Measurements from ENCODE around the gene HSPB3. TPM values are rescaled to one million over a fixed set of nuclear protein-coding genes. Genes with fewer than 3 reads are reported as not detected.
"Not testable (repeated sequence)": the region's sequence is repeated elsewhere in the genome, so short reads cannot be mapped to it uniquely, and the experiment has no call there.

Gene HSPB3
- total and polyA plus RNA-seq, 2 donors (not counting 1 experiment from before 2014, with no cell fraction given): 18.6 to 21.1 TPM

DNA sequence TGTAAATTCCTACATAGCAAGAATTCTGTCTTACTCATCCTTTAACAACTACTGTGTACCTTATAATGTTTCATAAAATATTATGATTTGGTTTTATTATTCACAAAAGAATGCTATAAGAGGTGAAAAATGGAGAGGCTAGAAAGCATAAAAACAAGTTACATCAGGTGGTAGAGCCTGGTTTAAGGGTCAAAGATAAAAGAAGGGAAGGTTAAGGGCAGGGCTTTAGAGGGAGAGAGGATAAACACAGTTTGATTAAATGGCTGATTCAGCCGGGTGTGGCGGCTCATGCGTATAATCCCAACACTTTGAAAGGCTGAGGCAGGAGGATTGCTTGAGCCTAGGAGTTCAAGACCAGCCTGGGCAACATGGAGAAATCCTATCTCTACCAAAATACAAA, 40.4 kb upstream of the HSPB3 start:
- Histone ChIP-seq H3K9me3 (ENCODE audit: control insufficient read depth, insufficient read depth, low read depth, low read length) (no peaks in the 10 kb centered on the region), H2AFZ (ENCODE audit: low read length) (no peak overlapping the region), H3K4me3 (replicated peaks in 1 of 4; ENCODE audit: control extremely low read depth in 1 of 4, insufficient read depth in 1 of 4, low read depth in 3 of 4, low read length in 4 of 4) (no peak overlapping the region), H3K27me3 (ENCODE audit: control insufficient read depth, insufficient read depth, low read length) (no peaks in the 10 kb centered on the region), H3K4me1 (ENCODE audit: control insufficient read depth, extremely low read depth, insufficient read depth, low read length) (no peaks in the 10 kb centered on the region), H3K4me2 (ENCODE audit: extremely low read depth, insufficient read depth, low read length) (no peak overlapping the region), H4K20me1 (ENCODE audit: control insufficient read depth, extremely low read depth, insufficient read depth, low read length) (no peaks in the 10 kb centered on the region), H3K36me3 (ENCODE audit: control insufficient read depth, insufficient read depth, low read length) (no peaks in the 10 kb centered on the region), H3K79me2 (ENCODE audit: control insufficient read depth, insufficient read depth, low read length) (no peaks in the 10 kb centered on the region), H3K9ac (ENCODE audit: insufficient read depth, low read length) (no peak overlapping the region), H3K27ac (ENCODE audit: insufficient read depth, low read length) (no peak overlapping the region)
- no peak for TF ChIP-seq EZH2 (IDR thresholded peaks at IDR 0.05; ENCODE audit: low read length, missing control alignments)
- TF ChIP-seq, protein P1, sequence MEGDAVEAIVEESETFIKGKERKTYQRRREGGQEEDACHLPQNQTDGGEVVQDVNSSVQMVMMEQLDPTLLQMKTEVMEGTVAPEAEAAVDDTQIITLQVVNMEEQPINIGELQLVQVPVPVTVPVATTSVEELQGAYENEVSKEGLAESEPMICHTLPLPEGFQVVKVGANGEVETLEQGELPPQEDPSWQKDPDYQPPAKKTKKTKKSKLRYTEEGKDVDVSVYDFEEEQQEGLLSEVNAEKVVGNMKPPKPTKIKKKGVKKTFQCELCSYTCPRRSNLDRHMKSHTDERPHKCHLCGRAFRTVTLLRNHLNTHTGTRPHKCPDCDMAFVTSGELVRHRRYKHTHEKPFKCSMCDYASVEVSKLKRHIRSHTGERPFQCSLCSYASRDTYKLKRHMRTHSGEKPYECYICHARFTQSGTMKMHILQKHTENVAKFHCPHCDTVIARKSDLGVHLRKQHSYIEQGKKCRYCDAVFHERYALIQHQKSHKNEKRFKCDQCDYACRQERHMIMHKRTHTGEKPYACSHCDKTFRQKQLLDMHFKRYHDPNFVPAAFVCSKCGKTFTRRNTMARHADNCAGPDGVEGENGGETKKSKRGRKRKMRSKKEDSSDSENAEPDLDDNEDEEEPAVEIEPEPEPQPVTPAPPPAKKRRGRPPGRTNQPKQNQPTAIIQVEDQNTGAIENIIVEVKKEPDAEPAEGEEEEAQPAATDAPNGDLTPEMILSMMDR (conservative IDR thresholded peaks at IDR 0.05 in 1 of 2, IDR thresholded peaks at IDR 0.05 in 1 of 2; ENCODE audit: low read depth in 1 of 2, low read length in 2 of 2): no peak
- DNase-seq (ENCODE audit: low read depth in 2 of 2): no peak

DNA sequence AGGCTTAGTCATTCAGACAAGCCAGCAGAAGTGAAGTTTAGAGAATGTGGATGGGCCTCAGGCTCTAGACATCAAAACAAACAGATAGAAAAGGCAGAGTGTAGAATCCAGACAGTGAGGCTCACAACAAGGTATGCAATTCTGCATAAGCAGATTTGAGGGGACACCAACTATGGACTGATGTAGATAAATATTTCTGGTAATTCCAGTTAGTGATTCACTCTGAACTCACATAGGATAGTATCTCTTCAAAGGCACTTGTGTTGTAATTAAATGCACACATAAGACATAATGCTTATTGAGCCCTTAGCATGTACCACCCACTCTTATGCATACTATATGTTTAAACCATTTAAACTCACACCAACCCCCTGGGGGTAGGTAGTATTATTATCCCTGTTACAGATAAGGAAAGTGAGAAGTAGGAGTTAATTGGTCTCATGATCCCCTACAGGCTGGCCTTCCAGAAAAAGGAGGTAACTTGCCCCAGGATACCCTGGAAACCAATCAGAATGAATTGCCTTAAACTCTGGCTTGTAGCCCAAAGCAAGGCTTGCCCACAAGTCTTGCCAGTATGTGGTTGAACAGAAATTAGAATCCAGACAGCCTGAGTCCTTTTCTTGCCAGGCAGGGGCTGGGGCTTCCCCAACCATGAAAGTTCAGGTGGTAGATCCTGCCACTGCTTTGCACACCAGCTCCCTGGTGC, 39.5 kb upstream of the HSPB3 start:
- Histone ChIP-seq H3K9ac (ENCODE audit: insufficient read depth, low read length) (no peak overlapping the region), H3K4me1 (ENCODE audit: control insufficient read depth, extremely low read depth, insufficient read depth, low read length) (no peaks in the 10 kb centered on the region), H3K27me3 (ENCODE audit: control insufficient read depth, insufficient read depth, low read length) (no peaks in the 10 kb centered on the region), H3K36me3 (ENCODE audit: control insufficient read depth, insufficient read depth, low read length) (no peaks in the 10 kb centered on the region), H3K9me3 (ENCODE audit: control insufficient read depth, insufficient read depth, low read depth, low read length) (no peaks in the 10 kb centered on the region), H4K20me1 (ENCODE audit: control insufficient read depth, extremely low read depth, insufficient read depth, low read length) (no peaks in the 10 kb centered on the region), H3K27ac (ENCODE audit: insufficient read depth, low read length) (no peak overlapping the region), H3K4me2 (ENCODE audit: extremely low read depth, insufficient read depth, low read length) (no peak overlapping the region), H2AFZ (ENCODE audit: low read length) (no peak overlapping the region), H3K79me2 (ENCODE audit: control insufficient read depth, insufficient read depth, low read length) (no peaks in the 10 kb centered on the region), H3K4me3 (replicated peaks in 1 of 4; ENCODE audit: control extremely low read depth in 1 of 4, insufficient read depth in 1 of 4, low read depth in 3 of 4, low read length in 4 of 4) (no peak overlapping the region)
- peak in 1 of 2 donors; percentile 40 for DNase-seq (ENCODE audit: low read depth in 2 of 2)
- TF ChIP-seq EZH2 (IDR thresholded peaks at IDR 0.05; ENCODE audit: low read length, missing control alignments): no peak
- TF ChIP-seq, protein P1 (conservative IDR thresholded peaks at IDR 0.05 in 1 of 2, IDR thresholded peaks at IDR 0.05 in 1 of 2; ENCODE audit: low read depth in 1 of 2, low read length in 2 of 2): no peak

DNA sequence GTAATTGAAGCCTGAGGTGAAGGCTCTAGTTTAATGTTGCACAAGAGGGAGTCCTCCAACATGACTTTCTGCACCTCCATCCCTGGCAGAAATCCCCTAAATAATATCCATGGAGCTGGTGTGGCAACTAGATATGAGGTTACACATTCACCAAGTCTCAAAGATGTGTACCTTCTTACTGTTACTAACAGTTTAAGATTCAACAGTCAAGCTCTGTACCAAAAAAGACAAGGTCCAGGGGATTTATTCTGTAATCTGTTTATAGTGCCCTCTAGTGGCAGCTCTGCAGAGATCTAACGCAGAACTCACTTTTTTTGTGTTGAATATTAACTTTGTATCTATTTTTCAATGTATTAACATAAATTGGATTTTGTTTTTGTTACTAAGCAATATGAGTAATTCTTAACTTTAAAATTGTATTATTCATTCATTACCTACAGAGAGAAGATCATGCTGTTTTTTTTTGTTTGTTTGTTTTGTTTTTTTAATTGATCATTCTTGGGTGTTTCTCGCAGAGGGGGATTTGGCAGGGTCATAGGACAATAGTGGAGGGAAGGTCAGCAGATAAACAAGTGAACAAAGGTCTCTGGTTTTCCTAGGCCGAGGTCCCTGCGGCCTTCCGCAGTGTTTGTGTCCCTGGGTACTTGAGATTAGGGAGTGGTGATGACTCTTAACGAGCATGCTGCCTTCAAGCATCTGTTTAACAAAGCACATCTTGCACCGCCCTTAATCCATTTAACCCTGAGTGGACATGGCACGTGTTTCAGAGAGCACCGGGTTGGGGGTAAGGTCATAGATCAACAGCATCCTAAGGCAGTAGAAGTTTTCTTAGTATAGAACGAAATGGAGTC, 35.7 kb upstream of the HSPB3 start:
- not testable (repeated sequence) for H3K4me2 ChIP-seq (ENCODE audit: extremely low read depth, insufficient read depth, low read length); H4K20me1 ChIP-seq (ENCODE audit: control insufficient read depth, extremely low read depth, insufficient read depth, low read length); H3K27ac ChIP-seq (ENCODE audit: insufficient read depth, low read length); H3K4me3 ChIP-seq (replicated peaks in 1 of 4; ENCODE audit: control extremely low read depth in 1 of 4, insufficient read depth in 1 of 4, low read depth in 3 of 4, low read length in 4 of 4); H3K9me3 ChIP-seq (ENCODE audit: control insufficient read depth, insufficient read depth, low read depth, low read length); H3K9ac ChIP-seq (ENCODE audit: insufficient read depth, low read length); H3K79me2 ChIP-seq (ENCODE audit: control insufficient read depth, insufficient read depth, low read length); H3K4me1 ChIP-seq (ENCODE audit: control insufficient read depth, extremely low read depth, insufficient read depth, low read length); H3K36me3 ChIP-seq (ENCODE audit: control insufficient read depth, insufficient read depth, low read length); H3K27me3 ChIP-seq (ENCODE audit: control insufficient read depth, insufficient read depth, low read length); H2AFZ ChIP-seq (ENCODE audit: low read length)
- TF ChIP-seq, protein P1 (conservative IDR thresholded peaks at IDR 0.05 in 1 of 2, IDR thresholded peaks at IDR 0.05 in 1 of 2; ENCODE audit: low read depth in 1 of 2, low read length in 2 of 2): peak; percentile 59 to 75
- peak; percentile 41 to 75 for DNase-seq (ENCODE audit: low read depth in 2 of 2)

DNA sequence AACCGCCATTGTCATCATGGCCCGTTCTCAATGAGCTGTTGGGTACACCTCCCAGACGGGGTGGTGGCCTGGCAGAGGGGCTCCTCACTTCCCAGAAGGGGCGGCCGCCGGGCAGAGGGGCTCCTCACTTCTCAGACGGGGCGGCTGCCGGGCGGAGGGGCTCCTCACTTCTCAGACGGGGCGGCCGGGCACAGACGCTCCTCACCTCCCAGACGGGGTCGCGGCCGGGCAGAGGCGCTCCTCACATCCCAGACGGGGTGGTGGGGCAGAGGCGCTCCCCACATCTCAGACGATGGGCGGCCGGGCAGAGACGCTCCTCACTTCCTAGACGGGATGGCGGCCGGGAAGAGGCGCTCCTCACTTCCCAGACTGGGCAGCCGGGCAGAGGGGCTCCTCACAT, 35.0 kb upstream of the HSPB3 start:
- H3K9me3 ChIP-seq (ENCODE audit: control insufficient read depth, insufficient read depth, low read depth, low read length); H2AFZ ChIP-seq (ENCODE audit: low read length); H3K79me2 ChIP-seq (ENCODE audit: control insufficient read depth, insufficient read depth, low read length); H3K4me3 ChIP-seq (replicated peaks in 1 of 4; ENCODE audit: control extremely low read depth in 1 of 4, insufficient read depth in 1 of 4, low read depth in 3 of 4, low read length in 4 of 4); DNase-seq (ENCODE audit: low read depth in 2 of 2); H3K27ac ChIP-seq (ENCODE audit: insufficient read depth, low read length); H4K20me1 ChIP-seq (ENCODE audit: control insufficient read depth, extremely low read depth, insufficient read depth, low read length); H3K9ac ChIP-seq (ENCODE audit: insufficient read depth, low read length); H3K36me3 ChIP-seq (ENCODE audit: control insufficient read depth, insufficient read depth, low read length); H3K4me1 ChIP-seq (ENCODE audit: control insufficient read depth, extremely low read depth, insufficient read depth, low read length); H3K27me3 ChIP-seq (ENCODE audit: control insufficient read depth, insufficient read depth, low read length); H3K4me2 ChIP-seq (ENCODE audit: extremely low read depth, insufficient read depth, low read length): not testable (repeated sequence)
